HepG2 (cell line): Measurements from ENCODE around the gene HECTD2. TPM values are rescaled to one million over a fixed set of nuclear protein-coding genes. Genes with fewer than 3 reads are reported as not detected.

ENCODE experiments used
- ATAC-seq: fragments of 200-7000 bp; cut with Tn5 transposase; 3 replicates; pipeline ENCODE4 v1.9.1; 2020; ENCODE audit warnings: mild to moderate bottlenecking, moderate library complexity
- BruUV-seq: library from RNA; stranded (reverse); fragments of 400-500 nt; replicated peaks from 2 replicates; lab custom pipeline; 2021; lab: Mats Ljungman, UMichigan
- CTCF ChIA-PET: fragments of 300-600 bp; formaldehyde crosslinking; extraction: SDS; loops from one replicate; lab custom pipeline; 2021; ENCODE audit warnings: low total read pairs, inconsistent platforms, low intra/inter-chr PET ratio; lab: Yijun Ruan, JAX
- POLR2A ChIA-PET: fragments of 350-600 bp; sonication (Branson Sonifier 250); formaldehyde crosslinking; loops from one replicate; lab custom pipeline; 2020; ENCODE audit warnings: antibody characterized with exemption, inconsistent platforms; lab: Yijun Ruan, JAX
- DNase-seq: peaks from one replicate; pipeline ENCODE4 v3.0.0-alpha.2; 2015; ENCODE audit warnings: low spot score
- FAIRE-seq: peaks from 3 replicates; lab custom pipeline; 2011; peaks lifted over from hg19 to GRCh38; lab: Jason Lieb, UNC
- H2AFZ ChIP-seq: one replicate; pipeline ENCODE4 v1.6.1; 2011; ENCODE audit warnings: low read length, inconsistent platforms
- H3K27ac ChIP-seq: fragments of 300-600 bp; 3 replicates; pipeline ENCODE4 v1.8.0; 2011; ENCODE audit warnings: mixed run types, mild to moderate bottlenecking, mixed read lengths, low read length, inconsistent platforms; ENCODE audit not compliant: insufficient read depth; ENCODE audit errors: extremely low read length
- H3K27me3 ChIP-seq, 2 experiments: fragments of 200-600 bp in 1 of 2; 2 replicates in 1 of 2; 3 replicates in 1 of 2; pipeline versions ENCODE4 v1.6.0 to v1.8.0; 2011; ENCODE audit warnings: low read length in 2 of 2, mild to moderate bottlenecking in 2 of 2, moderate library complexity in 2 of 2, inconsistent platforms in 1 of 2; ENCODE audit not compliant: insufficient read depth in 2 of 2, control insufficient read depth in 1 of 2
- H3K36me3 ChIP-seq, 2 experiments: fragments of 200-600 bp in 1 of 2; replicated peaks in 1 of 2; 2 replicates in 1 of 2; 3 replicates in 1 of 2; pipeline versions ENCODE4 v1.5.1 to v1.8.0; 2011; ENCODE audit warnings: low read length in 2 of 2, inconsistent platforms in 1 of 2; ENCODE audit not compliant: insufficient read depth in 2 of 2, control insufficient read depth in 1 of 2
- H3K4me1 ChIP-seq: 2 replicates; pipeline ENCODE4 v1.5.1; 2012; ENCODE audit warnings: low read length, inconsistent platforms; ENCODE audit not compliant: insufficient read depth
- H3K4me2 ChIP-seq: 2 replicates; pipeline ENCODE4 v1.6.0; 2011; ENCODE audit warnings: low read depth, low read length, inconsistent platforms
- H3K4me3 ChIP-seq, 3 experiments: fragments of 200-600 bp in 1 of 3; sonication (generic), shearing (Covaris generic) in 1 of 3; replicated peaks in 1 of 3; 2 replicates each; pipeline ENCODE4 v1.5.1; 2011 to 2016; ENCODE audit warnings: low read length in 3 of 3, inconsistent platforms in 2 of 3, low read depth in 2 of 3, mild to moderate bottlenecking in 2 of 3, control low read depth in 1 of 3, mixed read lengths in 1 of 3; ENCODE audit not compliant: insufficient read depth in 1 of 3
- H3K79me2 ChIP-seq: one replicate; pipeline ENCODE4 v1.6.1; 2011; ENCODE audit warnings: low read length, inconsistent platforms; ENCODE audit not compliant: insufficient read depth
- H3K9ac ChIP-seq: 2 replicates; pipeline ENCODE4 v1.6.0; 2011; ENCODE audit warnings: mild to moderate bottlenecking, low read depth, low read length, inconsistent platforms; ENCODE audit not compliant: insufficient read depth
- H3K9me3 ChIP-seq: 2 replicates; pipeline ENCODE4 v1.5.1; 2012; ENCODE audit warnings: mild to moderate bottlenecking, low read length
- H4K20me1 ChIP-seq: 2 replicates; pipeline ENCODE4 v1.6.0; 2011; ENCODE audit warnings: inconsistent platforms, mild to moderate bottlenecking, low read length, moderate library complexity; ENCODE audit not compliant: insufficient read depth
- FIP1L1 ChIP-seq: fragments of 200-400 bp; formaldehyde crosslinking; IDR thresholded peaks from 2 replicates; pipeline ENCODE4 v1.6.1; 2018; ENCODE audit warnings: low read depth, mild to moderate bottlenecking, low read length, moderate library complexity, borderline replicate concordance; ENCODE audit not compliant: insufficient read depth
- FOXA1 ChIP-seq, 2 experiments: fragments of 450-650 bp in 1 of 2; sonication (generic) in 1 of 2; formaldehyde crosslinking in 1 of 2; IDR thresholded peaks; 2 replicates each; pipeline versions ENCODE4 v1.4.0 to v1.6.1; 2016 to 2020; ENCODE audit warnings: missing genetic modification reagents in 1 of 2
- KLF6 ChIP-seq: IDR thresholded peaks from 2 replicates; pipeline ENCODE4 v1.8.0; 2016; ENCODE audit warnings: missing biosample characterization, missing genetic modification reagents
- ONECUT2 ChIP-seq: sonication (generic); formaldehyde crosslinking; IDR thresholded peaks from 2 replicates; pipeline ENCODE4 v1.4.0; 2020; ENCODE audit warnings: missing genetic modification reagents
- SOX6 ChIP-seq, 2 experiments: fragments of 450-650 bp in 1 of 2; sonication (generic) in 1 of 2; formaldehyde crosslinking in 1 of 2; IDR thresholded peaks; 2 replicates each; pipeline versions ENCODE4 v1.4.0 to v1.6.1; 2017 to 2020; ENCODE audit warnings: antibody characterized with exemption in 1 of 2, mild to moderate bottlenecking in 1 of 2, missing genetic modification reagents in 1 of 2
- SP2 ChIP-seq: sonication (generic); formaldehyde crosslinking; IDR thresholded peaks from 2 replicates; pipeline ENCODE4 v1.5.1; 2020; ENCODE audit warnings: mild to moderate bottlenecking, missing genetic modification reagents
- SP4 ChIP-seq: sonication (generic); formaldehyde crosslinking; IDR thresholded peaks from 2 replicates; pipeline ENCODE4 v1.8.1; 2023; ENCODE audit warnings: mild to moderate bottlenecking, missing genetic modification reagents
- SRF ChIP-seq: IDR thresholded peaks from 2 replicates; pipeline ENCODE4 v1.6.1; 2011; ENCODE audit warnings: mild to moderate bottlenecking, low read depth, low read length, moderate library complexity
- ZFP36L2 ChIP-seq: sonication (generic); formaldehyde crosslinking; IDR thresholded peaks from 2 replicates; pipeline ENCODE4 v1.4.0; 2020; ENCODE audit warnings: missing genetic modification reagents
- ZKSCAN1 ChIP-seq: fragments of 150-350 bp; IDR thresholded peaks from 2 replicates; pipeline ENCODE4 v1.6.1; 2014; ENCODE audit warnings: low read length
- ZNF343 ChIP-seq: sonication (generic); formaldehyde crosslinking; IDR thresholded peaks from 2 replicates; pipeline ENCODE4 v1.4.0; 2020; ENCODE audit warnings: mild to moderate bottlenecking, missing genetic modification reagents
- in situ Hi-C: cut with HindIII; loops from 2 replicates; pipeline ENCODE4 v1.10.0; 2017; ENCODE audit warnings: low pct_unique_long_range_greater_than_20kb; ENCODE audit not compliant: extremely low pct_ligation_motif_present
- intact Hi-C: fragments of 100-400 bp; cut with micrococcal nuclease; formaldehyde crosslinking; loops from one replicate; pipeline ENCODE4 v1.10.0; 2022; ENCODE audit not compliant: unreplicated experiment
- polyA plus RNA-seq, 8 experiments: library from polyadenylated mRNA; depleted of rRNA in 3 of 8; stranded (reverse) in 7 of 8; unstranded in 1 of 8; fragments of >200 nt; fragmentation: Illumina TruSeq in 4 of 8; extraction: Trizol in 4 of 8; gene quantifications; 2 replicates each; pipeline versions ENCODE4 v1.2.1 to v1.2.3, GENCODE V29; 2011 to 2016; ENCODE audit warnings: low read depth in 4 of 8, missing spikeins in 1 of 8, mixed read lengths in 1 of 8; ENCODE audit not compliant: insufficient read depth in 1 of 8
- total RNA-seq, 5 experiments: library from RNA; depleted of rRNA; stranded (reverse); fragments of >200 nt; fragmentation: Illumina TruSeq; extraction: Trizol; gene quantifications; 2 replicates each; pipeline ENCODE4 v1.2.3, GENCODE V29; 2016; ENCODE audit warnings: low read depth in 1 of 5
- TF ChIP-seq, protein P1 (sequence below): sonication (generic); formaldehyde crosslinking; IDR thresholded peaks from 2 replicates; pipeline ENCODE4 v1.8.1; 2022; ENCODE audit warnings: mild to moderate bottlenecking, missing genetic modification reagents

HECTD2 gene
- total and polyA plus RNA-seq, 2 of the 13 experiments (the other 11 are each of a cell fraction or from before 2014, with no cell fraction given), result 3.2 to 5.2 TPM

DNA sequence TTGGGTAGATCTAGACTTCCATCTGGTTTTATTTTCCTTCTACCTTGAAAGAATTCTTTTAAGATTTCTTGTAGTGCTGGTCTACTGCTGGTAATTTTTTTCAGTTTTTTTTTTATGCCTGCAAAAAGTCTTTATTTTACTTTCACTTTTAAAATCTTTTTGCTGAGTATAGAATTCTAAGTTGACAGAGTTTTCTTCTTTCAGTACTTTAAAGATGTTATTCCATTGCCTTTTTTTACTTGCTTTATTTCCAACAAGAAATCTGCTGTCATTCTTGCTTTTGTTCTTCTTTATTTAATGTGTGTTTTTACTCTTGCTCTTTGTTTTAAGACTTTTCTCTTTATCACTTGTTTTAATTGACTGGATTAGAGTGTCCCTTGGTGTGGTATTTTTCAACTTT lies 36.1 kb upstream of the HECTD2 start:
- ATAC-seq (no peak), DNase-seq (no peak), FAIRE-seq (no peak)
- no peaks in the 10 kb centered on the region for H3K27me3 ChIP-seq
- intact Hi-C loops (no loop called here), in situ Hi-C loops (loop anchor here (5.0 kb wide), 1 partner anchor 77 kb away; no protein-coding TSS in a partner anchor)
- POLR2A ChIA-PET, result no interaction called here
- no TSS peak for BruUV-seq
- TF ChIP-seq, protein P1, sequence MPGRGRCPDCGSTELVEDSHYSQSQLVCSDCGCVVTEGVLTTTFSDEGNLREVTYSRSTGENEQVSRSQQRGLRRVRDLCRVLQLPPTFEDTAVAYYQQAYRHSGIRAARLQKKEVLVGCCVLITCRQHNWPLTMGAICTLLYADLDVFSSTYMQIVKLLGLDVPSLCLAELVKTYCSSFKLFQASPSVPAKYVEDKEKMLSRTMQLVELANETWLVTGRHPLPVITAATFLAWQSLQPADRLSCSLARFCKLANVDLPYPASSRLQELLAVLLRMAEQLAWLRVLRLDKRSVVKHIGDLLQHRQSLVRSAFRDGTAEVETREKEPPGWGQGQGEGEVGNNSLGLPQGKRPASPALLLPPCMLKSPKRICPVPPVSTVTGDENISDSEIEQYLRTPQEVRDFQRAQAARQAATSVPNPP (CRISPR knock-in tag), result no peak
- TF ChIP-seq SOX6 (IDR thresholded peaks at IDR 0.05), result no peak
- no peak for TF ChIP-seq SOX6 (CRISPR knock-in tag; IDR thresholded peaks at IDR 0.05)
- TF ChIP-seq ZFP36L2 (CRISPR knock-in tag), result no peak
- no peak for TF ChIP-seq SP4 (CRISPR knock-in tag)
- no peak for TF ChIP-seq KLF6 (CRISPR knock-in tag)
- TF ChIP-seq ONECUT2, result no peak
- no peak for TF ChIP-seq SP2
- TF ChIP-seq FIP1L1, result no peak
- no peak for TF ChIP-seq ZKSCAN1
- no peak for TF ChIP-seq ZNF343 (CRISPR knock-in tag)
- TF ChIP-seq FOXA1 (IDR thresholded peaks at IDR 0.05), result no peak
- TF ChIP-seq FOXA1 (CRISPR knock-in tag; IDR thresholded peaks at IDR 0.05), result no peak
- no peak for TF ChIP-seq SRF
- H2AFZ ChIP-seq, result no peak overlapping the region
- no peak overlapping the region for H3K4me3 ChIP-seq
- no peaks in the 10 kb centered on the region for H3K4me1 ChIP-seq
- no peaks in the 10 kb centered on the region for H3K36me3 ChIP-seq
- H3K9me3 ChIP-seq, result peaks cover 17% of the 10 kb centered on the region
- H3K27ac ChIP-seq, result no peak overlapping the region
- no peaks in the 10 kb centered on the region for H4K20me1 ChIP-seq
- H3K4me2 ChIP-seq, result no peak overlapping the region
- H3K9ac ChIP-seq, result no peak overlapping the region
- CTCF ChIA-PET, result no interaction called here
- H3K79me2 ChIP-seq, result no peaks in the 10 kb centered on the region
